HG03354 (cell line): Measurements from ENCODE around the gene PJA1.

ENCODE experiments used
- ATAC-seq: cut with Tn5 transposase; IDR thresholded peaks from one replicate; pipeline ENCODE4 v1.9.1; 2021; ENCODE audit warnings: mild to moderate bottlenecking; ENCODE audit not compliant: unreplicated experiment, poor library complexity, severe bottlenecking

The PJA1 gene, protein sequence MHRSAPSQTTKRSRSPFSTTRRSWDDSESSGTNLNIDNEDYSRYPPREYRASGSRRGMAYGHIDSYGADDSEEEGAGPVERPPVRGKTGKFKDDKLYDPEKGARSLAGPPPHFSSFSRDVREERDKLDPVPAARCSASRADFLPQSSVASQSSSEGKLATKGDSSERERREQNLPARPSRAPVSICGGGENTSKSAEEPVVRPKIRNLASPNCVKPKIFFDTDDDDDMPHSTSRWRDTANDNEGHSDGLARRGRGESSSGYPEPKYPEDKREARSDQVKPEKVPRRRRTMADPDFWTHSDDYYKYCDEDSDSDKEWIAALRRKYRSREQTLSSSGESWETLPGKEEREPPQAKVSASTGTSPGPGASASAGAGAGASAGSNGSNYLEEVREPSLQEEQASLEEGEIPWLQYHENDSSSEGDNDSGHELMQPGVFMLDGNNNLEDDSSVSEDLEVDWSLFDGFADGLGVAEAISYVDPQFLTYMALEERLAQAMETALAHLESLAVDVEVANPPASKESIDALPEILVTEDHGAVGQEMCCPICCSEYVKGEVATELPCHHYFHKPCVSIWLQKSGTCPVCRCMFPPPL

DNA sequence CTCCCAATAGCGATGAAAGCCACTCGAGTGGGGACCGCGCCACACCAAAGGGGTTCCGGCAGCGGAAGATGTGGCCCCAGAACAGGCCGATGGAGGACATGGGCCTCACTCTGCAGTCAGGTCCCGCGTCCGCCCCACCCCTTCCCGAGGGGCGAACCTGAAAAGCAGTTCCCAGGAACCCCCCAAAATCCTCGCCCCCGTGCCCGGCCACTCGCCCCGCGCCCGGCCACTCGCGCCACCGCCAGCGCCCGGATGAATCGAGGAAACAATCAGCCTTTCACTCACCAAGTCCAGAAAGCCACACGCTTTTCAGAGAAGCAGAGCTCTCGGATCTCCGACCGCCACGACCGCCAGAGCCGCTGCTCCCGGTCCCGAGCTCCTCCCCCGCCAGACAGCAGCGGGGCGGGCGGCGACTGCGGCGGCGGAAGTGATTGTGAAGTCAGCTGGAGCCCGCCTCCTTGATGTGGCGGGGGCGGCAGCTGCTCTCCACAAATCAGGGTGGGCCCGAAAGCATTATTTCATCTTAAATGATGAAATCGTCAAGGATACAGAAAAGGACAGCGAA lies at the start of gene PJA1:
TSS of gene PJA1 (minus strand) at position 367 of the 565 bp plus-strand sequence. CDS start 2,380 bp downstream, outside the sequence.
- ATAC-seq, result peak; percentile 91

DNA sequence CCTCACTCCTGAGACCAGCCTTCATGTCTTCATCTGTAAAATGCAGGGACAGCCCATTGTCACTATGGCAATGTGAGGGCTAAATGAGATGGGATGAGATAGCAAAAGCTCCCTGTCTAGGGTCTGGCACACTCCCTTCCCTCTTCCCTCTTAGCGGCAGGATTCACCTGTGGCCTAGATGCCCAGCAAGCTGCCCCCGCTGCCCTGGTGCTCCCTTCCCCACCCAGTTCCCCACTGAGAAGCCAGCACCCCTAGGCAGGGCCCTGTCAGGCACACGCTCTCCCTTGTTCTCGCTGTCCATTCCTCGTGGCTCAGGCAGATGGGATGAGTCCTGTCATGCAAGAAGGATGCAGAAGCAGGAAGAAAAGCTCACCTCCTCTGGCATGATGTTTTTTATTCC lies 49.2 kb upstream of the PJA1 start:
- ATAC-seq, result no peak

DNA sequence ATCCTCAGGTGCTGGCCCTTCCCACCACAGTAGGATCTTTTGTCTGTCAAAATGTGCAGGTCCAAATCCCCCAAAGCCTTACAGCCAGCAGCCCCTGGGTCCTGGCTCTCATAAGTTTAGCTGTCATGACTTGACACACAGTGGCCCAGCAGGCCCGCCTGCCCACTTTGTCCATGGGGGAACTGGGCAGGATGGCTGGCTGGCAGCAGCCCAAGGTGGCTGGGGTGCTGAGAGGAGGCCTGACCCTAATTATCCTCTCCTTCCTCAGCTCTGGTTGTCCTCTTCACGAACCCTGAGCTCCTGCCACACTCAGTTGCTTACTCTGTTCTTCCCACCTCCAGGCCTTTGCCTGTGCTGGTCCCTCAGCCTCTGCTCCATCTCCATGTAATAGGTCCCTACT lies 46.4 kb upstream of the PJA1 start:
- no peak for ATAC-seq

DNA sequence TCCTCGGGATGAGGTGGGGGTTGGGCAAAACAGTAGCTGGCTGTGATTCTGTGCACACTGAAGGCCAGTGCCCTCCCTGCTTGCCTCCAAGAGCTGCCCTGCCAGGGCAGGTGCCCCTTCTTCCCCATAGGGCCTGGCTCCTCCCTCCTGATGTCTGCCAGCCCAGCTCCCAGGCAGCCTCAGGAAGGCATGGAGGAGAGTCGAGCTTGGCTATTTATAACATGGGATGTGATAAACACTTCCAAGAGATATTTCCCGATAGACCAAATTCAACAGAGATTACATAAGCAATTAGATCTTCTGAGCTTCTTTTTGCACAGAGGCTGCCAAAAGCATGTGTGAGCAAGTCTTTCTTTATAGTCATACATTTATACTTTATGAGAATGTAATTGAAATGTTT lies 45.3 kb upstream of the PJA1 start:
- no peak for ATAC-seq

DNA sequence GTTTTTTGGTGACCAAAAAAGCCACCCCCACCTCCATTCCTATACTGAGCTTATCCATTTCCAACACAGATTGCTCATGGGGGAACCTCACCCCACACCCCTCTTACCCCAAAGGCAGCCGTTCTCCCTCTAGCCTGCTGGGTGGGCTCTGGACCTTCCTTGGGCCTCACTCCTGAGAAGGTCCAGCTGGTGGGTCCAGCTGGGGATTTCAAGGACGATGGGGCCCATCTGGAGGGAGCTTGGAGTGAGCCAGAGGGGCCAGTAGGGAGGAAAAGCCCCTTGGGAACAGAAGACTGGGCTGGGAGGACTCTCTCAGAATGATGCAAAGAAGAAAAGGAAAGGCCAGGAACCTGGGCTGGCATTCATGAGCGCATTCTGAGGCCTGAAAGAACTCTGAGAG lies 42.0 kb upstream of the PJA1 start:
- ATAC-seq, result no peak

DNA sequence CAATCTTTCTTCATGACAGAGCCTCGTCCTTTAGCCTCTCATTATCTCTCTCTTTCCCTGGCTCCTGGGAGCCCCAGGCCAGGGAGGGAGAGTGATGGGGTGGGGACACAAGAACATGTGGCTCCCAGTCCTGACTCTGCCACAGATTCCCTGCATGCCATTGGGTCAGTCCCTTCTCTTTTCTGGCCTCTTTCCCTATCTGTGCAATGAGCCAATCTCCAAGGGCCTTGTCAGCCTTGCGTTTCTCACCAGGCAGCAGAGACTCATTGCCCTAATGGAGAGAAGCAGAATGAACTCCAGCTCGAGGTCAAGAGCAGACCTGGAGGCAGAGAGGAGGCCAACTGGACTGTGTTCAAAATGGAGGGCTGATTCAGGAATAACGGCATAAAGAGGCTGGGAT lies 38.4 kb upstream of the PJA1 start:
- ATAC-seq, result no peak

DNA sequence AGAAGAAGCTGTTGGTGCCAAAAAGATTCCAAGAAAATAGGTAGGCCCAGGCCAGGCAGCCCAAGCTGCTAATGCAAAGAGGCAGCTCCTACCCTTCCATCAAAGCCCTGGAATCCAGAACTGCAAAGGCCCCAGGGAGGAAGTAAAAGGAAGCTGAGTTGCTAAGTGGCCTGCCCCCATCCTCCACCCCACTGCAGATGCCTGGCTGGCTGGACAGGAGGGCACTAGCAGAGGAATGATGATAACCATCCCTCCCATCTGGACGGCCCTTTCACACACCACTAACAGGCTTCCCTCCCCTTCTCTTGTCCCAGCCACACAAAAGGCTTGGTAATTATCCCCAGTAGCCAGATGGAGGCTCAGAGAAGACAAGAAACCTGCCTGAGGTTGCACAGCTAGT lies 32.4 kb upstream of the PJA1 start:
- ATAC-seq, result no peak

DNA sequence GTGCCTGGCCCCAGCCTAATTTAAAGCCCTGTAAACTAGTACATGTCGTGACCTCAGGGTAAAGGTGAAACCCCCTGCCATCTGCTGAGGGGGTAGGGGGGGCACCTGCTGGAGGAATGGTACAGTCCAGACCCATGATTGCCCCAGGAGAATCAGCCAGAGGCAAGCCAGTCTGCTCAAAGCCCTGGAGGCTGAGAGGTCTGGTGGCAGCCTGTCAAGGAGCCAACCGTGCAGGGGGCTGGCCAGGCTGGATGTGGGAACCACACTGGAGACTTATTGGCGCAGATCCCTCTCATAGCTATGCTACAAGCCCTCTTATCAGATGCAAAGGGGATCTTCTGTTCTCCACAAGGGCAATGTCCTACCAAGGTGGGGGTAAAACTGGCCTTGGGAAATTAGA lies 31.4 kb upstream of the PJA1 start:
- ATAC-seq, result no peak

DNA sequence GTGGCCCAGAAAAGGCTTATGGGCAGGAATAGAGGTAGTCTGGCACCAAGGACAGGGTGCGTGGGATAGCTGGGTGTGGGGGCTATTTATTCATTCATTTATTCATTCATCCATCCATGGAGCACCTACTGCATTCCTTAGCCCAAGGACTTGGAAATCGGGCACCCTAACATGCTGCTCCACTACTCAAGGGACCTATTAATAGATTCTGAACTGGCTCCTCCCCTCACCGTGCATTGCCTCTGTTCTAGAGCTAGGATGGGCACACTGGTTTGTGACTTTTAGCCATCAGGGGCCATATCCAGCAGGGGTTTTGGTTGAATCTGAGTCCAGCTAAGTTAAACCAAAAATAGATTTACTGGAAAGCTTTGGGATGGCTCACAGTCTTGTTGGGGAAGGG lies 30.6 kb upstream of the PJA1 start:
- ATAC-seq, result no peak

DNA sequence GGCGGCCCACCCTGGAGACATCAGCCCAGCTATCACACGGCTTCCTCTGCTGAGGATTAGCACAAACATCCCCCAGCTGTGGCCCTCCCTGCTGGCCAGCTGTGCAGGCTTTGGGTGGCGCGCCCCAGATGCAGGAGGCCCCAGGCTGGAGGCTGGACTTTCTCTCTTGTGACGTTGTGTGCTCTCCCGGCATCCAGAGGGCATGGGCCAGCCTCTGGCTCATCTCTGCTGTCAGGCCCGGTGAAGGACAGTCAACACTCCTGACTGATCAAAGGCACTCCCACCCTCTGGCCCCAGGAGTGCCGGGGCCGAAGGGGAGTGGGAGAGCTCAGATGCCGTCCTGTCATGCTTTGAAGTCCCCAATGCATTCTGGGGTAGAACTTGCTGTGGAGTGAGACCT lies 29.9 kb upstream of the PJA1 start:
- no peak for ATAC-seq

DNA sequence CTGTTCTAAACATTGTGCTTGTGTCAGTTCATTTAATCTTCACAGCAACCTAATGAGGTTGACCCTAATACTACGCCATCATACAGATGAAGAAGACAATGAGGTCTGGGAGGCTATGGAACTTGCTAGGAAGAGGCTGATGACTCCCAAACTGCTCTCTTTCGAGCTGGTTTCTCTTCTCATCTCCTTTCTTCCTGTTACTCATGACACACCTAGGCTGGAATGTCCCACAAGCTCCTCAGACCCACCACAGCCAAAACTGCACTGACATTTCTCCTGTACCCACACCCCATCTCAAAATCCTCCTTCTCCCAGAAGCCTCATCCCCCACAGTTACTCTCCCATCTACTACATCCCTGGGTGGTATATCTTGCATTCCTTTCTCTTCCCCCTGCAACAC lies 27.4 kb upstream of the PJA1 start:
- no peak for ATAC-seq

DNA sequence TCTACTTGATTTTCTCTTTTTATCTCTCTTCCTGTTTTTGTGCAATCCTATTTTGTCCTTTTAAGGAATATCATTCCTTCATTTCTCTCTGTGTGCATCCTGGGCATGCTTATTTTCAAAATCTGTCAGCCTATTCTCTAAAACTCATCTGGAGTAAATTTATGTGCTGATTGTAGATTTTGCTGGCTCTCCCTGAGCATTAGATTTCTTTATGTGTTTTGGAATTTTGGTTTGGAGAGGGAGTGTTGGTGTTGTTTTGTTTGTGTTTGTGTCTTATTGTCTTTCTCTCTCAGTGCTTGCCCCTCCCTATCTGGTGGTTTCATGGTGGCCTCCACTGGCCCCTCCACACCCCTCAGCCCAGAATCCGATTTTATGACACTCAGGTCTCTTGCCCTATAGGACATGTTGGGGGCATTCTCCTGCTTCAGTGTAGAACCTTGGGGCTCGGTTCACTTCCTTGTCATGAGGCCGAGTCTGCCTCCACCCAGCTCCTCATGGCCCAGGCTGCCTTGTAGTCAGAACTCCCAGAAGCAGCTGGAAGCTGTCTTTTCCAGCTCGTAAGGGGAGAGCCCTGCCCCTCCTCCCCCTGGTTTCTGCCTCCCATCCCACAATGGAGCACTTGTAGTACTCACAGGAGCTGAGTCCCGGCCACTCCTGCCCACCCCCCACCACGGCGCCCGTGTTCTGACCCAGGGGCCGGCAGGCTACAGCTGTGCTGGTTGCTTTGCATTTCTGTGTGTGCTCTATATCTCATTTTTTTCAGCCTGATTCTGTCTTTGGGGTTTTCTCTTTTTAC lies 24.5 kb upstream of the PJA1 start:
- ATAC-seq, result no peak

DNA sequence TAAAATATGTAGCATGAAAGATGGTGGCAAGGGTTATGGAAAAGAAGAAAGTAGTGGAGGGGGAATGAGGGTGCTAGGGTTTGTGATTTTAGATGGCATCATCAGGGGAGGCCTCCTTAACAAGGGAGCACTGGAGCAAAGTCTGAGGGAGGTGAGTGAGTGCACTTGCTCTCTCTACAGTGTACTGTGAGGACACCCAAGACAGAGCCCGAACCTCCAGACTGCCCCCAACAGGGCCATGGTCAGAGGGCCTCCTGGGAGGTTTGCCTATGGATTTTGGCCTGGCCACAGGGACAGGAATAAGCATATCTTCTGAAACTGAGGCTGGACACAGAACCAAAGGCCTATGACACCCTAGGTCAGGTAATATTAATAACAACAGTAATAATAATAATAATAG lies 21.4 kb upstream of the PJA1 start:
- no peak for ATAC-seq

DNA sequence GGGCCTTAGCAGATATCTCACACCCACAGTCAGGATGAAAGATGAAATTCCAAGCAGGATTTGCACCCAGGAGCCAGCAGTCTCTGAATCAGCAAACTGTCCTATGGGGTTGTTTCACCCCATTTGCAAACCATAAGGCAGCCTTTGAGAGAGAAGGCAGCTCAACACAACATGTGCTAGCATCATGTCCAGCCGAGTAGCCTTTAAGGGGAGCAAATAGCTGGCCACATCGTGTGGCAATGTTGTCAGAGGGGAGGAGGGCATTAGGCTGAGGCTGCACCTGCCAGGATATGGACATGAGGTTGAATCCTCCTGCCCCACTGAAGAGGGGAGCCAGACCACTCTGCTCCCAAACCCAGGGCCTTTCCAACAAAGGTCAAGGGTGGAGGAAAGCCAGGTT lies 20.6 kb upstream of the PJA1 start:
- no peak for ATAC-seq

DNA sequence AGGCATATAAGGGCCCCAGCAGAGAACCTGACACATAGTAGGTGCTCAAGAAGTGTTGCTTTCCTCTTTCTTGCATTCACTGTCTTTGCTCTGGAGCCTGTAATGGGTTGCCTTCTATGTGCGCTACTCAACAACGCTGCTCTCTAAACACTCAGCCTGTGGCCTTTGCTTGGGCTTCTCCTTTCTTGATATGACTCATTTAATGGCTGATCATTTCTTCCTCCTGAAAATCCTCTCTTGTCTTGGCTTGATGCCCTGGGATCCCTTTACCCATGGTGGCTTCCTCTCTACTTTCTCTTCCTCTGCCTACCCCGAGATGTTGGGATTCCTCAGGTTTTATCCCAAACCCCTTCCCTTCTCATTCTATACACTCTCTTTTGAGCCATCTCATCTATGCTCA lies 19.9 kb upstream of the PJA1 start:
- ATAC-seq, result no peak

DNA sequence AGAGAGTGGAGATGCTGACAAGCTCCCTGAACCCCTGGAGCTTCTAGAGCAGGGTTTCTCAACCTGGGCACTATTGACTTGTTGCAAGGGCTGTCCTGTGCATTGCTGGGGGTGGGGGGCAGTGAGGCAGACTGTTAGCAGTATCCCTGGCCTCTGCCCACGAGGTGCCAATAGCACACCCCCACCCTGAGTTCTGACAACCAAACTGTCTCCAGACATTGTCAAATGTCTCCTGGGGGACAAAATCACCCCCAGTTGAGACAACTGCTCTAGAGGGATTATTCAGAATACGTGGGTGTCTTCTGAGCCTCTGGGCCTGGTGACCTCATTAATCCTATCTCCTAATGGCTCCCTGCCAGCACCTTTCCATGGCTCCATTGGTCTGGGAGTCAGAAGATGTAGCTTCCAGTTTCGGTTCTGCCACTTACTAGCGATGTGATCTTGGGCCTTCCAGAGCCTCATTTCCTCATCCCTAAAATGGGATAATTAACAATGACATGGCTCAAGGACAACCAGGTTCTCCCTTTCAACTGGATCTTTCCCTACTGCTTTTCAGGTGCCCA lies 17.6 kb upstream of the PJA1 start:
- no peak for ATAC-seq

DNA sequence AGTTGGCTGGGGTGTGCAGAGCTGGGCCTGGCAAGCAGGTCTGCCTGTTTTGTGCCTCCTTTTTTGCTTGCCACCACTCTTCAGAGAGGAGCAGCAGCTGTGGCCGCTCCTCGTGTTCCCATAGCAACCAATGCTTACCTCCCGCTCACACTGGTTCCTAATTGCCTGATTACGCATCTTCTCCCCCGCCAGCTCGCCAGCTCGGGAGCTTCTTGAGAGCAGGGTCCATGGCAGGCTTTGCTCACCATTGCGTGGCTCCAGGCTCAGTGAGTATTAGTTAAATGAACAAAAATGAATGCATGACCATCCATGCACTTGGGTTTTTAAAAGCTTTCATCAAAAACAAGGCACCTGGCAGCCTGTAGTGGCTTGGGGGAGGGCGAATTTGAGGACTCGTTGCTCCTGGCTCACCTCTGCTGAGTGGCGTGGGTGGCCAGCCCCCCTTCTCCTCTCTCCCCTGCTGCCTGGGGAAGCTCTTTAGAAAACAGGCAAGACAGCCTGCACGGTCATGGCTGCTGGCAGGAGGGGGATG lies 14.2 kb upstream of the PJA1 start:
- no peak for ATAC-seq

DNA sequence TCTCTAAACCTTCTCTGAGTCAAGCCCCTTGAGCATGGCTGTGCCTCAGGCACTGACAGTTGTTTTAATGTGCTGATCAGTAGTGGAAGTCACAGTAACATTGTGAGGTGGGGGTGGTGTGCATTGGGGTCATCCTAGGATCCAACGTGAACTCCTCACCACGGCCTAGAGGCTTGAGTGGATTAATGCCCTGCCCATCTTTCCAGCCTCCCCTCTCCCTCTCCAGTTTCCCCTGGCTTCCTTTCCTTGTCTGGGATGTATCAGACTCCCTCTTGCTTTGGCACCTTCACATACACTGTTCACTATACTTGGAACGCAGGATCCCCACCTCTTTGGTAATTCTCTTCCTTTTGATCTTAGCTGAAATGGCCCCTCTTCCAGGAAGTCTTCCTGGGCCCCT lies 13.3 kb upstream of the PJA1 start:
- no peak for ATAC-seq

DNA sequence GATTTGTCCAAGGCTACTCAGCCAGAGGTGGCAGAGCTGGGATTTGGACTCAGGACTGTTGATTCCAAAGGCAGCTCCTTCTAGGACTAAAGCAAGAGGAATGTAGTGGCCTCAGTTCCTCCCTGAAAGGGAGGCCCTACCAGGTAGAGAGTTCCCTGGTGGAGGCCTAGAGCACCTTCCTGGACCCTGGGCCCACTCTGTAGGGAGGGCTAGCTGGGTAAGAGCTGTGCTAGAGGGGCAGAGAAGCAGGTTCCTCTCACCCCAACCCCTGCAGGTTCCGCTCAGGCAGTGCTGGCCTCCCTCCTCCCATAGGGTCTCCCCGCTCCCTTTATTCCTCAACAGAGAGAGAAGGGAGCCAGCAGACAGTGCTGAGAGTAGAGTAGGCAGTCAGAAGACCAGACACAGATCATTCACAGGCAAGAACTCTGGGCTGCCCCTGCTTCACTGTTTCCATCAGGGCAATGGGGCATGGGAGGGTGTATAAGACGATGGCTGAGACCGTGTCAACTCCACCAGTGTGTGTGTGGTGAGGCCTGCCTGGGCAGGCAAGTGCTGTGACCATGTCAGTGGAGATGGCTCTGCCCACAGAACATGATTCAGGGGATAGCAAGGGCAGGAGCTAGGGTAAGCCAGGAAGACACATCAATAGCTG lies 12.4 kb upstream of the PJA1 start:
- ATAC-seq, result no peak

DNA sequence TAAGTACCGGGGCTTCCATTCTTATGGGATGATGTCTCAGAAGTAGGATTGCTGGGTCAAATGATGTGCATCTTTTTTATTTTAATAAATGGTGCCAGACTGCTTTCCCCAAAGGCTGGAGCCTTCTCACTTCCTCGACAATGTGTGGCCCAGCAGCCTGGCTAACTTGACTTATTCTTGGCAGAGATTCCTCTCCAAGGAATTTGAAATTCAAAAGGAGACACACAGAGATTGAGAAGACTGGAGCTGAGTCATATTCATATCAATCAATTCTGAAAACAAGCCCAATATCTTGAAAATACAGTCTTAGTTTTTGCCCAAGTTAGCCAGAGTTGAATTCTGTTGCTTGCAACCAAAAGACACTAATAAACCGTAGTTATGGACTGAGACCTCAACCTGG lies 10.8 kb upstream of the PJA1 start:
- ATAC-seq, result no peak
